CD1c-positive myeloid dendritic cell (primary cell): ENCODE data around the gene RGL2.
A peak's percentile ranks its signal among the peaks of the same experiment; 100 is the strongest.
"Not testable (repeated sequence)": the region's sequence is repeated elsewhere in the genome, so short reads cannot be mapped to it uniquely, and the experiment has no call there.

ENCODE experiments used
- DNase-seq: peaks from one replicate; pipeline ENCODE4 v3.0.0-alpha.2; 2016; ENCODE audit errors: extremely low spot score

Gene RGL2

GRCh38 chr6:33273924-33274902, 24.5 kb downstream of the RGL2 start:
- DNase-seq = no peak

- no peak for DNase-seq
These were observed 25.4 kb downstream of the RGL2 start for GRCh38 chr6:33273129-33273923.

GRCh38 chr6:33272275-33273128, 26.2 kb downstream of the RGL2 start:
- DNase-seq = no peak

- peak; percentile 99 for DNase-seq
These were observed 27.1 kb downstream of the RGL2 start, which contains the start of the genes RPS18 and VPS52 for GRCh38 chr6:33271468-33272274. Gene RPS18, plus strand, starts transcription at chr6:33272075. Its CDS starts 45 bp downstream, at chr6:33272120. Gene VPS52, minus strand, starts transcription at chr6:33271876. Its CDS starts 201 bp downstream, at chr6:33271675.

GRCh38 chr6:33271117-33271467, 27.6 kb downstream of the RGL2 start:
- no peak for DNase-seq

- no peak for DNase-seq
These were observed 34.7 kb downstream of the RGL2 start for GRCh38 chr6:33264015-33264414.

- not testable (repeated sequence) for DNase-seq
These were observed 36.3 kb downstream of the RGL2 start for GRCh38 chr6:33262490-33262889.

- no peak for DNase-seq
These were observed 39.7 kb downstream of the RGL2 start for GRCh38 chr6:33259032-33259431.

GRCh38 chr6:33254591-33254990, 44.2 kb downstream of the RGL2 start:
- no peak for DNase-seq

- no peak for DNase-seq
These were observed 46.0 kb downstream of the RGL2 start for GRCh38 chr6:33252759-33253158.

GRCh38 chr6:33251395-33252012, 47.2 kb downstream of the RGL2 start:
- DNase-seq = peak; percentile 7

- DNase-seq = no peak
These were observed 48.0 kb downstream of the RGL2 start for GRCh38 chr6:33250731-33251130.

- DNase-seq = no peak
These were observed 48.8 kb downstream of the RGL2 start for GRCh38 chr6:33249732-33250630.

- peak; percentile 99 for DNase-seq
These were observed 49.6 kb downstream of the RGL2 start for GRCh38 chr6:33248932-33249731.

- no peak for DNase-seq
These were observed 50.2 kb downstream of the RGL2 start for GRCh38 chr6:33248643-33248931.

GRCh38 chr6:33247977-33248642, 50.6 kb downstream of the RGL2 start:
- peak; percentile 91 for DNase-seq

- DNase-seq = peak; percentile 3
These were observed 55.3 kb downstream of the RGL2 start for GRCh38 chr6:33243476-33243875.

GRCh38 chr6:33241968-33242367, 56.8 kb downstream of the RGL2 start:
- DNase-seq = no peak
